HG02798 (cell line): ENCODE results near the gene B3GALT5.

Experiments
- ATAC-seq: cut with Tn5 transposase; IDR thresholded peaks from one replicate; pipeline ENCODE4 v1.9.1; 2021; ENCODE audit warnings: mild to moderate bottlenecking; ENCODE audit not compliant: unreplicated experiment, poor library complexity

The B3GALT5 gene

DNA sequence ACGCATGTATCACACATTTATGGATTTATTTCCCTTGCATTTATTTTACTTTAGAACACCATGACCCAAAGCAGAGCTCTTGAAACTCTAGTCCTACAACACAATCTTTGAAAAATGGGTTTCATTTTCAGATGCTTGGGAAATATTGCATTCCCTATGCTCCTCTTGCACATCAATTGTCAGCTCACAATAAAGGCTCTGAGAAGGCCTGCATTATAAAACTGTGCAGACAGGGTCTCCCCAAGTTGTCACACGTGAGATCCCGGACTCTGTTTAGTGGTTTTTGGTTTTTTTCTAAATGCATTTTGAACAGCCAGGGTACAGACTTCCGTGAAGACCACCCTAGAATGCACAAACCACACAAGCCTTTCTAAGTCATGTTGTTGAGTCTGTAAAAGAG lies 9.9 kb upstream of the B3GALT5 start:
- ATAC-seq, result no peak

DNA sequence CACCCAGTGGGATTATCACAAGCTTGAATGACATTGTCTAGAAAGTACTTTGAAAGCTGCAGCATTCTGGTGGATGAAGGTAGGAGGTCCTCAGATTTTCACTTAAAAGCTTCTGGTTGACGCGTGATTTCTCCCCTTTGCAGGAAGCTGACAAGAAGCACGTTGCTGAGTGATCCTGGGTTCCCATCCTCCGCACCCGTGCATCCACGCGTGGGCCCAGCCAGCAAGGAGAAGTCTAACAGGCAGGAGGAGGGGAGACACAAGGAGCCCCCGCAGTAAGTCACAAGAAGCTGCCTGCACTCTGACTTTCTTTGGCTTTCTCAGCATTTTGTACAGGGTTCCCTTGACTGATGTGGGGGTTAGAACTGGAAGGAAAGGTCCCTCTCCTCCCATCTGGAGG lies 7.8 kb upstream of the B3GALT5 start:
- no peak for ATAC-seq

DNA sequence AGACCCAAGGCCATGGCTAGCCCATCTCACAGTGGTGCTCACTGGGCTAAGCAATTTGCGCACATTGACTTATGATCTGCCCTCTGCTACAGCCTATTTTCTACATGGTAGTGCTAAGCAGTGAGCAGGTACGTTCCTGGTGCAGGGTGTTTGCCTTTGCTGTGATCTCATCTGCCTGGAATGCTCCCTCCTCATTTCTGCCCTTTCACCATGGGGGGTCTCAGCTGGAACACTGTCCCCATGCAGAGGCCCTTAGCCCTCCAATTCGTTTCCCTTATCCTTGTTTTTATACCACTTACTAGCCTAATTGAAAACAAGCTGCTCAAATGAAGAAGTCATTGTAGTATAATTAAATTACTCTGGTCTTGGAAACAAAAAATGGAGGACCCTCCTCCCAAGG lies 2.0 kb upstream of the B3GALT5 start:
- ATAC-seq, result no peak

DNA sequence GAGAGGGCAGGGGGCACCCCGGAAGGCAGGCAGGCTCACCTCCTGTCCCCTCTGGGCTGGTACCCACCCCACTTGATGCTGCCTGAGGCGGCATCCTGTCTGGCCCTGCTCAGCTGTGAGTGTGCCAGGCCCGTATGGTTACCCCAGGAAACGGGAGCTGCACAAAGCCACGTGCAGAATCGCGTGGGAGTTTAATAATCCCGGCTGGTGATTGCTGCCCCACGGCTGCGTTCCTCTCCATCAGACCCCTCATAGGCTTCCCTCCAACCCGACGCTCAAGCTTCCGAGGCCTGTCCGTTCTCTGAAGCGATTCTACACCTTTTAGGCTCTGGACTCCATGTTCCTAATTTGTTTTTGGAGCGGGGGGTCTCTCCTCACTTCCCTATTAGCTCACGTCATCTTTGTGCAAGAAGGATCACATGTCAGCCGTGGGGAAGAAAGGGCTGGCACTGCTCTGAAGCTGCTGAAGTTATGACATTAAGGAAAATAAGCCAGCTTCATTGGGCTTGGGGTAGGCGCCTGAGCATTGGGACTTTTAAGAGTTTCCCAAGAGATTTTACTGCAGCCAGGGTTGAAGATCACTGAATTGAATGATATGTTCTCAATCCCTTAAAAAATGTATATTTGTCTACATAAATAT lies 1.1 kb upstream of the B3GALT5 start:
- no peak for ATAC-seq

DNA sequence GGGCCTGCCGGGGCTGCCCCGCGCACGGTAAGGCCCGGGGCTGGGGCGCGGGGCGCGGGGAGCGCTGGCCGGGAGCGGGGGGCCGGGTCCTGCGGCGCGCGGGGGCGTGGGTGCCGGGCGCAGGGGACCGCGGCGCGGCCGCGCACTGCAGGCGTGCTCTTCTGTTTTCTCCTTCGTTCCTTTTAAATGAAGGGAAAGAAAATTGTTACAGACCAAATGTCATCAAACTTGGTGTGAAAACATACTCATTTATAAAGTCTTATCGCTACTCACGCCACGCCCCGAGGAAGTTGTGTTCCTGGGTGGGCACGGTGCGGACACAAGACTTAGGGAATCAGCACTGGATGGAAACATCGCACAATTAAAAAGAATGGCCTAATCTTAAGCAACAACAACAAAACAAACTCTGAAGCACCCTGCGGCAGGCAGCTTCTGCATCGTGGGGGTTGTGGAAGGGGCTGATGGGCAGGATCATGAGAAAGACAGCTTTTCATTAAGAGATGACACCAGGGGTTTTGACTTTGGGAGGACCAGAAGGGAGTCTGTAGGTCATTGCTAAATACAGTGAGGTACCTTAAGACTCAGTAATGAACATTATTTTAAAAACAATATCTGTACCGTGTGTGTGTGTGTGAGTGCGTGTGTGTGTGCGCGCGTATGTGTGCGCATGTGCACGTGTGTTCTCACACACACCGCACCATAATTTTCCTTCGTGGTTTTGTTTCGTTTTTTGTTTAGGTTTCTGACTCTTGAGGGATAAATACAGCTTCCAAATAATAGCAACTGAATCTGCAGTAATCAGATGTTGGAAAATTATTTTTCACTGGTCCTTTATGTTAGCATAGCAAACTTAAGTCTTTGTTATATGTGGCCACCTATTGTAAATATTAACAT lies 548 bp downstream of the B3GALT5 start:
- no peak for ATAC-seq

DNA sequence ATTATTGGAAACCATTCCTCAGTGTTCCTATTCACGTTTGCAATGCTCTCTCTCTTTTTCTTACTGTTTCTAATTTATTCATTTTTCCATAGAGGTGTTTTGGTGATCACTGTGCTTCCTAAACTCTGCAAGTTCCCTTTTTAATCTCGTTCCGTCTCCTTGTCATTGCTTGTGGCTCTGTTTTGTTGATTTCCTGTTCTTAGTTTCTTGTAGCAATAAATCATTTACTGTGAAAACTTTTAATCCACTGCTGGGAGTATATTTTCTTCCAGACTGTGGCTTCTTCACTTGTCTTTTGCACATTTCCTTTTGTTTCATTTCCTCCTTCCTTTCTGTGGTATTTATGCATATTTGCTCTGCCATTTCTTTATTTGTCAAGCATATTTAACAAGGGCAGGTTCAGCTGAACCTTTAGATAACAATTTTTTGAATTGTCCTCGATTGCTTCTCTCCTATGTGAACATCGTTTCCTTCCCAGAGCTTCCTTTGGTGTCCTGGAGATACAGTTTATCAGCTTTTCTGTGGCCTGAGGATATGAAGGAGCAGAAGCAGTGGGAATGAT lies 3.6 kb downstream of the B3GALT5 start:
- no peak for ATAC-seq

DNA sequence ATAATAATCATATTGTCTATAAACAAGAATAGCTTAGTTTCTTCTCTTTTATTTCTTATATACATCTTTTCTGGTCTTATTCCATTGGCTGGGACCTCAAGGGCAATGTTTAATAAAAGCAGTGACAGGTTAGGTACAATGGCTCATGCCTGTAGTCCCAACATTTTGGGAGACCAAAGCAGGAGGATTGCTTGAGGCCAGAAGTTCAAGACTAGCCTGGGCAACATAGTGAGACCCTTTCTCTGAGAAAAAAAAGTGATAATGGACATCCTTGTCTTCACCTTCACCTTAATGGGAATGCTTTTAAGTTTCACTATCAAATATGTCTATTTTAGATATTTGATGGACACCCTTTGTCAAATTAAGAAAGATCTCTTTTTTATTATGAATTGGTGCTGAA lies 8.1 kb downstream of the B3GALT5 start:
- no peak for ATAC-seq

DNA sequence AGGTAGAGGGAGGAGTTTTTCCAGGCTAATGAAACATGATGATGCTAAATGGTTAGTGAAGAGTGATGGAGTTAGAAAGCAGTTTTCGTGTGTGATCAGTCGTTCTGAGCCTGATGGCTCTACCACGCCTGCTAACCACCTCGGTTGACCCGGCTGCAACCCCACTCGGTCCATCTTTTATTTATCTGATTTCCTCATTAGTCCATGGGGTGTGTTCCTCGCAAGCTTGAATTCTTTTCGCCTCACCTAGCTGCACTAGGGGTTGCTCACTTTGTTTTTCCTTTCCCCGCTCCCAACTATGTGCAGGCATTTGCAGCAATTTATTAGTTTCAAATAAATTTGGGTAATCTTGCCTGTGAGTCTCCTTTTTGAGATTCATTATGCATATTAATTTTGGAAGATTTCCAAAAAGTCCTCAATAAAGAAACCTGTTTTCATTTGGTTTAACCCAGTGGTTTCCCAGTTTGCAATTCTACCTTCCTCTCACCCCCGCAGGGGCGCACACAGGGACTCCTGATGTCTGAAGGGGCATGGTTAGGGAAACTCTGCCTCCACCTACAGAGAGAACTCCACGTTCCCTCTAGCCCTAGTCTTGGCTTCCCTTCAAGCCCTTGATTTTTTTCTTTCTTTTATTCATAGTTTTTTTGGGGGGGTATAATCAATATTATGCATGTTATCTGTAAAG lies 12.6 kb downstream of the B3GALT5 start:
- ATAC-seq, result no peak

DNA sequence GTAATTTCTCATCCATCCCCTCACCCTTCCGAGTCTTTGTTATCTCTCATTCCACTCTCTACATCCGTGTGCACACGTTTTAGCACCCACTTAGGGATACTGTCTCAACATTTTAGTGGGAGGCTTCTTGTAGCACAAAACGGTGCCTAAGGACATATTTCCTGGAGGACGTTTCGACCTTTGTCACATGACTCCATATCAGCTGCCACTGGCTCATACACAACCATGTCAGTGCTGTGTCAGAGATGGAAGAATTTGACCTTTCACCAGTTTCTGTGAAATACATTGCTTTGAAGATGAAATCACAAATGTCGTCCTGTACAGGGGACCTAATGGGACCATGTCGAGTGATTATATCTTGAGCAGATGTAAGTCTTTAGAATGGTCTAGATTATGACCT lies 15.6 kb downstream of the B3GALT5 start:
- no peak for ATAC-seq

DNA sequence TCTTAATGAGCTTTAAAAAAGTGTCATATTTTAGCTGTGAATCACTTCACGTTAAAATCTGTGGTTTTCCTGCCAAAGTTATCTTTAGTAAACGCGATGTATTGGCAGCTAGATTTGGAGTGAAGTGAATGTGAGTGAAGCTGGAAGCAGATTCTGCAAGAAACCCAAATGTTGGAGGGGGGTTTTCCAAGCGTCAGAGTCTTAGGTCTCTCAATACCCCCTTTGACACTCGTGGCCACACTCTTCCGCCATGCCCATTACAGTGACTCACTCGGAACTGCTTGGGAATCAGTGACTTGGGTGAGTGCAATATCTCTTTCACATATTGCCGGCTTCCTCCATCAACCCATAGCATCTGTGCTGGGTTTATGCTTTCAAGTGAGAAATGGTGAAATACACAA lies 17.5 kb downstream of the B3GALT5 start:
- no peak for ATAC-seq

DNA sequence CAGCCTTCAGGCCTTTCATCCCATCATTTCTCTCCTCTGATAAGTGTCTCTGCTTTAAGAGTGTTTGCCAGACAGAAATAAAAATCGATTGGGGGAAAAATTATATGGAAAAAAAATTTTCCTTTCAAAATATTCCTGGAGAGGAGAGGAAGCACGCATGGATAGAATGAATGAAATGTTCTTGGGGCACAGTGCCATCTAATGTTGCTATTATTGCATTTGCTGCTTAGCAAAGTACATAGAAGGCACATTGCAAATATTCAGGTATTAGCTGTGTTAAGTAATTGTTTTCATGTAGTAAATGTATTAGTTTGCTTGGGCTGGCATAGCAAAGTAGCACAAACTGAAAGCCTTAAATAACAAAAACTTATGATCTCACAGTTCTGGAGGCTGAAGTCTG lies 18.1 kb downstream of the B3GALT5 start:
- no peak for ATAC-seq

DNA sequence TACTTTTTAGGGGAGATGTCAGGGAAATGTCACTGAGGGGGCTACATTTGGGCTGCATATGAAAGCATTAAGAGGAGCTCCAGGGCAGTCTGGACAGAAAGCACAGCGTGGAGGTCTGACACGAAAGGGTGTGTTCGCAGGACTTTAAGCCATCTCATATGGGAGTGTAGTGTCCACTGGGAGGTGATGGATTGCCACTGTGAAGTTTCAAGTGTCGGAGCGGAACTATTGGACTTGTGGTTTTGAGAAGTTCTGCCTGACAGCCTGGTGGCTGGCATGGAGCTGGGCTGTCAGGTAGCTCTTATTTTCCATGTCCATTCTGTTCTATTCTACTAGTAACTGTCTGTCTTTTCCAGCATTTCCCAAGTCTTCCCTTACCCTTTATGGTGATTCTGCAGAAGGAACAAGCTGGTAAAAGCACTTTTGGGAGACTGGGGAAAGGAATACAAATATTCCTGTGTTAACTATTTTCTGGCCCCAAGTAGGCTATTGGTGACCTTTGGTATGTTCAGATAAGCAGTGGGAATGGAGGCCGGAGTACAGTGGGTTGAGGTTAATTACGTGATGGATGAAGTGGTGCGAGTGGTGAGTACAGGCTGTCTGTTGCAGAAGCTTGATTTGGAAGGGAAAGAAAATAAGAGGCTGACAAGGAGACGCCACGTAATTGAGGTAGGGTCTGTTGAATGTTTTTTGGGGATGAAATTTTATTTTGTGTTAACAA lies 19.3 kb downstream of the B3GALT5 start:
- no peak for ATAC-seq

DNA sequence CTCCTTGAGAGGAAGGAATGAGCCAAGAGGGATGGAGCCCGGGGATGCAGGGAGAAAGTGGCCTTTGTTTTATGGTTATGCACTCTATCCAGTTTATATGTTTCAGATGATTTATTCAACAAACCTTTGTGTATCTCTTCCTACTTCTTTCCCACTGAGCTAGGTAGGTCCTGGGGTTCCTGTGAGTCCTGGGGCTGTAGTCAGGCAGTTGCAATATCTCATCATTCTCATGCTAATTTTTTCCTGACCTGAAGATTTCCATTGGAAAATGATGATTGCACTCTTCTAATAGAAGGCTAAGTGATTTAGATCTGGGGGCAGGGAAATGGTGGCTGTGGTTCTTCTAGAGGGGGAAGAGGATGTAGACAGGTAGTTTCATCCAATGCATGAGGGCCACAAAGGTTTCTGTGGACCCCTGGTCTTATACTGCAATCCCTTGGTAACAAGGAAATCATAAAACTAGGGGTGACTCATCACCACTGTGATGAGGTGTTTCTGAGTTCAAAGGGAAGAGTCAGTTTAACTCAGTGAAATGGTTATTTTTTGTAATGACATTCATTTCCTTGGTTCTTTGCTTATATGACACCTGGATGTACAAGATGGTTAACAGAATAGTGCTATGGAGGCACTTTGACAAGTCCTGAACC lies 20.2 kb downstream of the B3GALT5 start:
- ATAC-seq, result no peak

DNA sequence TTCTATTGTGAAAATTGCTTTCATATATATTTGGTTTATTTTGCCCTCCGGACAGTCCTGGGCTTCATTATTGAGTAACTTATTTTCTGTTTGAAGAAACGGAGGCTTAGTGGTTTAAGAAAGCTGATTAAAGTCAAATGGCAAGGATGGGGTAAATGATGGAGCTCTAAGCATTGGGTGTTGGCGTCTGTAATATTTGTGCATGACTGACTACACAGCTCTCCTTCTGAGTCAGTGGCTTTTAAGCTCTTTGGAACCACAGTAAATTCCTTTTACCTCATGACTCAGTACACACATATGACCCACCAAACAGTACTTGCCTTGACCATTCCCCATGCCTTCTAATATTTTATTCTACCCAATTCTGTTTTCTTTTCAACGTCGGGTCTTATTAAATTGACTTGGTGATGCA lies 21.0 kb downstream of the B3GALT5 start:
- ATAC-seq, result no peak

DNA sequence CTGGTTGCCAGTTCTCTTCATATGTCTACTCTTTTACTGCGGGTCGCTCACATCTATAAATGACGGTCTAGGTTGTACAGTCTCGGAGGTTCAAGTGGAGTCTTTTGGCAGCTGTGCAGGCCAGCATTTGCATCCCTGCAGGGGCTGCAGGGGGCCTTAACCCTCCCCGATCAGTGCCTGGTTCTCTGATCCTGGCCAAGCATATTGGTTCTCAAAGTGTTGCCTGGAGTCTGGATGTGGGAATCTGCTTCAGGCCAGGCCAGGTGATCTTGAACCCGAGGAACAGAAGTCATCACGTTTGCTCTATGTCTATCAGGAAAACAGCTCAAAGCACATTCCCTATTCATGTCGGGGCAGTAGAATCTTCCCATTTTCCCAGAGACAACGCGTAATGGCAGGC lies 21.8 kb downstream of the B3GALT5 start:
- ATAC-seq, result no peak

DNA sequence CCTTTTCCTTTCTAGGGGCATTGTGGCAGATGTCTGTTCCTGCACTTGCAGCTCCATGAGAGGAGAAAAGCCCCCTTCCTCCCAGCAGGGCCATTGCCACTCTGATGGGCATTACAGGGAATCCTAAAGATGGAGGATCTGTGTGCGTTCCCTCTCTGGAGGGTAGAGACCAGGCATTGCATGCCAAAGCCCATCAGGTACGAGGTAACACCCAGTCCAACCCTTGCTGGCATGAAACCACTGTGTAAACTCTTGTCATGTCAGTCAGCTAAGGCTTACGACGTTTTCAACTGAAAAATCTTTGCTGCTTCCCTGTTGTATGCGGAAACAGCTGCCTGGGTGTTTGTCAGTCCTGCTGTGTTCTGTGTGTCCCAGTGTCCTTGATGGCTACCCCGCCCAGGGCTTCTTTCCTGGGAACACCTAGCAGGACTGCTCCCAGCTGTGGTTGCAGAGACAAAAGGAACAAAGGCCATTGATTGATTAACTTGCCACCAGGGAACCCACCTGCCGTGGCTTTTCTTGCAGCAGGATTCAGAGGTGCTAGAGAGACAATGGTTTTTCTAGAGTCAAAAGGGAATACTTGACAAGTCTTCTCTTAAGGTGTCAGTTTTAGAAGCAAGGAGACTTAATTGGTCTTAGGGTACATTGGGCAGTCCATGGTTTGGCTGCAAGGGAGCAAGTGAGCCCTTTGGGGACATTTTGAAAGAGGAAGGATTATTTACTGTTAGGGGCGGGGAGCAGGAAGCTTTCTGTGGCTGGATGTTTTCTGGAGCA lies 24.6 kb downstream of the B3GALT5 start:
- no peak for ATAC-seq

DNA sequence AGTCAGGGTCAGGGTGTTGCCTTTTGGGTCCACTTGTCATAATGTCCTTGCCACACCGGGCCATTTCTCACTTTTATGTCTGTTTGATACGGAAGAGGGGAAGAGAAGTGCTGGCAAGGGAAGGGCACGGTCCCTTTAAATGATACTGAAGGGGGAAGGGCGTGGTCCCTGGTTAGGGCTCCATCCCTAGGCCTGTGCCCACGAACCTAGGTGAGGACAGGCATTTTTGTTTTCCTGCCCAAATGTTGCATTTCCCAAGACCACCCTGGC lies 25.2 kb downstream of the B3GALT5 start:
- no peak for ATAC-seq

DNA sequence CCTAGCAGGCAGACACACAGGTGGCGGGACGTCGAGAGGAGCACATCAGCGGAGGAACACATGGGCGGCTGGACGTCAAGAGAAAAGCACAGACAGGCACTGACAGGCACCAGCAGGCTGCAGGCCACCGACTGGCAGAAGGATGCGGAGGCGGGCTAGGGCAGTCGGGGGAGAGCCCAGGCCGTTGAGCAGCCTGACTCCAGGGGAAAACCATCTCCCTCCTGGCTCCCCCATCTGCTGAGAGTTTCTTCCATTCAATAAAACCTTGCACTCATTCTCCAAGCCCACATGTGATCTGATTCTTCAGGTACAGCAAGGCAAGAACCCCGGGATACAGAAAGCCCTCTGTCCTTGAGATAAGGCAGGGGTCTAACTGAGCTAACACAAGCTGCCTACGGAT lies 25.5 kb downstream of the B3GALT5 start:
- ATAC-seq, result no peak

DNA sequence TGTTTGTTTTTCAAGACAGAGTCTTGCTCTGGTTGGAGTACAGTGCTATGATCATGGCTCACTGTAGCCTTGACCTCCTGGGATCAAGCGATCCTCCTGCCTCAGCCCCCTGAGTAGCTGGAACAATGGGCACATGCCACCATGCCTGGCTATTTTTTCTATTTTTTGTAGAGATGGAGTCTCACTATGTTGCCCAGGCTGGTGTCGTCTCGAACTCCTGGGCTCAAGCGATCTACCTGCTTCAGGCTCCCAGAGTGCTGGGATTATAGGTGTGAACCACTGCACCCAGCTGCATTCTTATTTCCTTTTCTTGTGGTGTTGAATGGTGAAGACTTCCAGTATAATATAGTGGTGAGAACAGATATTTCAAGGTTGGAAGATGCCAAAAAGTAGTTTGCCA lies 28.0 kb downstream of the B3GALT5 start:
- no peak for ATAC-seq
